Lung (tissue), 12 donors: ENCODE results near the gene OR8G1. TPM values are rescaled to one million over a fixed set of nuclear protein-coding genes. Genes with fewer than 3 reads are reported as not detected.

Source experiments
- ATAC-seq: fragments of 200-7000 bp; cut with Tn5 transposase; one replicate; pipeline ENCODE4 v1.9.1; 2020; ENCODE audit warnings: moderate number of reproducible peaks; ENCODE audit not compliant: insufficient read depth, low FRiP score
- DNase-seq, 3 donors: peaks; one replicate each; pipeline ENCODE4 v3.0.0-alpha.2; 2013 to 2017
- H3K27ac ChIP-seq, 2 donors: one replicate each; pipeline ENCODE4 v1.5.1; 2013; ENCODE audit warnings: mild to moderate bottlenecking in 2 of 2, moderate library complexity in 2 of 2, control low read depth in 1 of 2, inconsistent platforms in 1 of 2, low read depth in 1 of 2, low read length in 1 of 2
- H3K27me3 ChIP-seq, 3 donors: one replicate each; pipeline ENCODE4 v1.5.1; 2013; ENCODE audit warnings: low read length in 2 of 3; ENCODE audit not compliant: control insufficient read depth in 3 of 3, insufficient read depth in 3 of 3
- H3K36me3 ChIP-seq, 4 donors: one replicate each; pipeline ENCODE4 v1.5.1; 2013; ENCODE audit warnings: low read length in 4 of 4, mild to moderate bottlenecking in 1 of 4, moderate library complexity in 1 of 4; ENCODE audit not compliant: control insufficient read depth in 4 of 4, insufficient read depth in 4 of 4
- H3K4me1 ChIP-seq, 5 donors: one replicate each; pipeline ENCODE4 v1.5.1; 2013; ENCODE audit warnings: low read length in 5 of 5, mild to moderate bottlenecking in 2 of 5, moderate library complexity in 1 of 5; ENCODE audit not compliant: control insufficient read depth in 5 of 5, insufficient read depth in 5 of 5
- H3K4me3 ChIP-seq: one replicate; pipeline ENCODE4 v1.5.1; 2013; ENCODE audit warnings: mild to moderate bottlenecking, control low read depth, moderate library complexity
- H3K9ac ChIP-seq, 2 donors: one replicate each; pipeline ENCODE4 v1.5.1; 2013; ENCODE audit warnings: low read length in 2 of 2, control low read depth in 1 of 2; ENCODE audit not compliant: insufficient read depth in 1 of 2
- H3K9me3 ChIP-seq, 4 donors: one replicate each; pipeline ENCODE4 v1.5.1; 2013; ENCODE audit warnings: low read length in 3 of 4, mild to moderate bottlenecking in 1 of 4, moderate library complexity in 1 of 4; ENCODE audit not compliant: control insufficient read depth in 4 of 4, insufficient read depth in 3 of 4
- WGBS, 2 donors: extraction: QIAGEN DNeasy Blood & Tissue Kit; methylation state at CpG; one replicate each; pipeline ENCODE4 v1.1.7; 2013; 5-methylcytosine and 5-hydroxymethylcytosine counted together
- polyA plus RNA-seq, 2 donors: library from polyadenylated mRNA; stranded (reverse); fragments of 200-250 nt; gene quantifications; one replicate each; pipeline ENCODE4 v1.2.1, GENCODE V29; 2013
- total RNA-seq, 2 donors: library from RNA; depleted of rRNA in 1 of 2; stranded (reverse); fragments of >200 nt in 1 of 2; gene quantifications; one replicate each; pipeline ENCODE4 v1.2.1, GENCODE V29; 2014 to 2021
- TF ChIP-seq, protein P1 (sequence below): IDR thresholded peaks from 2 replicates; pipeline ENCODE4 v1.5.1; 2012; ENCODE audit warnings: mild to moderate bottlenecking; ENCODE audit errors: control extremely low read depth, extremely low read depth
- donor health status: control.
- donor health status: control.
- donor health status: Bipolar disorder and iron deficiency.
- donor health status: healthy.
- donor health status: DM: yes; HTN: yes; CAD: no.

Gene OR8G1
- total and polyA plus RNA-seq, 4 donors, result not detected

DNA sequence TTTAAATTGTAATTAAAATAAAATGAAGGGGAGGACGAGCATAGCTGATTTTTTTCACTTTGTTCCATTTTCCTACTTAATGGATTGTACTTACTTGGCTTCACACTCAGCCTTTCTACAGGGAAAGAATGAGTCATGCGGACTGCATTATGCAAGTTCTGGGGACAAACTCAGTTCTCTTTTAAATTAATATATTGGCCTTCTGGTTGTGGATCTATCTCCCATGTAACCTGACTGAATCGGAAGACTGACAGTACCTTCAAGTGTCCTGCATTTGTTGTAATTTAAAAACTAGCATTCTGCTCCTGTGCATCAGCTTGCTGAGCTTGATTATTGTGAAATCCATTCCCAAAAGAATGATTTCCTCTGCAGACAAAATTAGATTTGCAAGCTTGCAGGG, 60.7 kb downstream of the OR8G1 start:
- no peak overlapping the region for H3K4me3 ChIP-seq
- H3K4me1 ChIP-seq, result no peaks in the 10 kb centered on the region
- TF ChIP-seq, protein P1, sequence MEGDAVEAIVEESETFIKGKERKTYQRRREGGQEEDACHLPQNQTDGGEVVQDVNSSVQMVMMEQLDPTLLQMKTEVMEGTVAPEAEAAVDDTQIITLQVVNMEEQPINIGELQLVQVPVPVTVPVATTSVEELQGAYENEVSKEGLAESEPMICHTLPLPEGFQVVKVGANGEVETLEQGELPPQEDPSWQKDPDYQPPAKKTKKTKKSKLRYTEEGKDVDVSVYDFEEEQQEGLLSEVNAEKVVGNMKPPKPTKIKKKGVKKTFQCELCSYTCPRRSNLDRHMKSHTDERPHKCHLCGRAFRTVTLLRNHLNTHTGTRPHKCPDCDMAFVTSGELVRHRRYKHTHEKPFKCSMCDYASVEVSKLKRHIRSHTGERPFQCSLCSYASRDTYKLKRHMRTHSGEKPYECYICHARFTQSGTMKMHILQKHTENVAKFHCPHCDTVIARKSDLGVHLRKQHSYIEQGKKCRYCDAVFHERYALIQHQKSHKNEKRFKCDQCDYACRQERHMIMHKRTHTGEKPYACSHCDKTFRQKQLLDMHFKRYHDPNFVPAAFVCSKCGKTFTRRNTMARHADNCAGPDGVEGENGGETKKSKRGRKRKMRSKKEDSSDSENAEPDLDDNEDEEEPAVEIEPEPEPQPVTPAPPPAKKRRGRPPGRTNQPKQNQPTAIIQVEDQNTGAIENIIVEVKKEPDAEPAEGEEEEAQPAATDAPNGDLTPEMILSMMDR, result no peak
- peak in 1 of 3 donors; percentile 4 for DNase-seq
- H3K27me3 ChIP-seq, result no peaks in the 10 kb centered on the region
- H3K9ac ChIP-seq, result no peak overlapping the region
- H3K27ac ChIP-seq, result no peak overlapping the region
- 77 to 88% methylated on average over 3 of the region's 3 CpGs for WGBS, 2 donors
- ATAC-seq, result no peak
- no peaks in the 10 kb centered on the region for H3K9me3 ChIP-seq
- no peaks in the 10 kb centered on the region for H3K36me3 ChIP-seq

DNA sequence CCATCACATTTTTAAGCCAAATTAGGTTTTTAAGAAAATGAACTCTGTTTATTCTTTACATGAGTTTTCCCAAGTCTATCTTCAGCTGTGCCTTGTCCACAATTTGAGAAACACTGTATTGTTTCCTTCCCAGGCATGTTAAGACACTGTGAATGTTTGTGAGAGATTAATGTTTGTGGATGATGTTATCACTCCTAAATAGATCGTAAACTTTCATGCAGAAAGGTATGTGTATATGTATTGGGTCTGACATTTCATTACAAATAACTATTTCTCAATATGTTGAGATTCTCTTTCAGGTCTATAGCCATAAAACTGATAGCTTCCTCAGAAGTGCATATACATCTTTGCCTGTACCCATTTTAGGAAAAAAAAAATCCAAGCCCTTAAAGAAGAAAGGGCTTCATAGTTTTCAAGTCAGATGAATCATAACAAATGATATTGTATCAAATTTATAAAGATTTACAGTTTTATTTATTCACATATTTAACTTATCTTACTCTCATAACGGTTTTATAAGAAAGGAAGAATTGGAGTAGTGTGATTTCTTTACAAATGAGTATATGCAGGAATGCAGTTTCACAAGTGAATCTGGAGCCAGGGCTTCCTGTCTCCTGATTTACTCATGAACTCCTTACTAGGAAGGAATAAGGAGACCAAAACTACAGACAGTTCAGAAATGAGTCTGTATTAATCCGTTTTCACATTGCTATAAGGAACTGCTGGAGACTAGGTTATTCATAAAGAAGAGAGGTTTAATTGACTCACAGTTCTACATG, 61.6 kb downstream of the OR8G1 start:
- ATAC-seq (no peak), DNase-seq (no peak)
- H3K36me3 ChIP-seq, result no peaks in the 10 kb centered on the region
- no peaks in the 10 kb centered on the region for H3K9me3 ChIP-seq
- H3K27ac ChIP-seq, result no peak overlapping the region
- no peak overlapping the region for H3K4me3 ChIP-seq
- no peaks in the 10 kb centered on the region for H3K27me3 ChIP-seq
- no peak overlapping the region for H3K9ac ChIP-seq
- WGBS, 2 donors, result 48 to 73% methylated on average over 3 of the region's 3 CpGs
- TF ChIP-seq, protein P1, result no peak
- no peaks in the 10 kb centered on the region for H3K4me1 ChIP-seq

Other genes with a start within 250 kb of the OR8G1 start
- gene OR10G6, start 245.9 kb upstream of the OR8G1 start, total RNA-seq, result not detected
- not detected for gene OR10G6, start 245.9 kb upstream of the OR8G1 start, polyA plus RNA-seq
- not detected for gene OR10G4, start 228.1 kb upstream of the OR8G1 start, total RNA-seq
- not detected for gene OR10G4, start 228.1 kb upstream of the OR8G1 start, polyA plus RNA-seq
- gene OR10G9, start 218.1 kb upstream of the OR8G1 start, total RNA-seq, result not detected
- not detected for gene OR10G9, start 218.1 kb upstream of the OR8G1 start, polyA plus RNA-seq
- not detected for gene OR10G8, start 214.3 kb upstream of the OR8G1 start, total RNA-seq
- gene OR10G8, start 214.3 kb upstream of the OR8G1 start, polyA plus RNA-seq, result not detected
- not detected for gene OR10G7, start 199.8 kb upstream of the OR8G1 start, total RNA-seq
- gene OR10G7, start 199.8 kb upstream of the OR8G1 start, polyA plus RNA-seq, result not detected
- gene VWA5A, start 125.6 kb upstream of the OR8G1 start, total RNA-seq, result 10 to 100 TPM; 30.1 to 35.8 TPM
- 10 to 100 TPM; 20.7 to 27.4 TPM for gene VWA5A, start 125.6 kb upstream of the OR8G1 start, polyA plus RNA-seq
- gene OR10D3, start 57.8 kb upstream of the OR8G1 start, total RNA-seq, result not detected
- not detected for gene OR10D3, start 57.8 kb upstream of the OR8G1 start, polyA plus RNA-seq
- gene OR8G5, start 15.3 kb downstream of the OR8G1 start, total RNA-seq, result under 1 TPM in 1 of 2 donors, not detected in 1; 0.34 TPM
- gene OR8G5, start 15.3 kb downstream of the OR8G1 start, polyA plus RNA-seq, result under 1 TPM; 0.10 to 0.13 TPM
- gene OR8D1, start 72.9 kb downstream of the OR8G1 start, total RNA-seq, result not detected
- gene OR8D1, start 72.9 kb downstream of the OR8G1 start, polyA plus RNA-seq, result not detected
- not detected for gene OR8D2, start 79.1 kb downstream of the OR8G1 start, total RNA-seq
- gene OR8D2, start 79.1 kb downstream of the OR8G1 start, polyA plus RNA-seq, result not detected
- not detected for gene OR8B2, start 143.4 kb downstream of the OR8G1 start, total RNA-seq
- not detected for gene OR8B2, start 143.4 kb downstream of the OR8G1 start, polyA plus RNA-seq
- gene OR8B3, start 157.9 kb downstream of the OR8G1 start, total RNA-seq, result not detected
- gene OR8B3, start 157.9 kb downstream of the OR8G1 start, polyA plus RNA-seq, result not detected
- gene OR8B4, start 183.8 kb downstream of the OR8G1 start, total RNA-seq, result not detected
- not detected for gene OR8B4, start 183.8 kb downstream of the OR8G1 start, polyA plus RNA-seq
- gene OR8B8, start 204.6 kb downstream of the OR8G1 start, total RNA-seq, result not detected
- gene OR8B8, start 204.6 kb downstream of the OR8G1 start, polyA plus RNA-seq, result not detected